ENCODE data around the gene NDUFAF8. TPM values are rescaled to one million over a fixed set of nuclear protein-coding genes. Genes with fewer than 3 reads are reported as not detected.

The NDUFAF8 gene
- total RNA-seq, 1 donor from 2014 or later, result 77.0 TPM

- no peak for DNase-seq (ENCODE audit: low spot score)
These were observed 34.8 kb downstream of the NDUFAF8 start for GRCh38 chr17:81273698-81274470.

GRCh38 chr17:81274471-81274855 is 35.3 kb downstream of the NDUFAF8 start:
- DNase-seq (ENCODE audit: low spot score), result no peak

GRCh38 chr17:81276781-81277180 is 37.7 kb downstream of the NDUFAF8 start:
- no peak for DNase-seq (ENCODE audit: low spot score)

- DNase-seq (ENCODE audit: low spot score), result no peak
These were observed 38.3 kb downstream of the NDUFAF8 start for GRCh38 chr17:81277421-81277820.

GRCh38 chr17:81277946-81278693 is 39.0 kb downstream of the NDUFAF8 start:
- DNase-seq (ENCODE audit: low spot score), result no peak

- DNase-seq (ENCODE audit: low spot score), result no peak
These were observed 39.7 kb downstream of the NDUFAF8 start for GRCh38 chr17:81278831-81279230.

- DNase-seq (ENCODE audit: low spot score), result no peak
These were observed 40.5 kb downstream of the NDUFAF8 start for GRCh38 chr17:81279278-81280275.

GRCh38 chr17:81280571-81280970 is 41.5 kb downstream of the NDUFAF8 start:
- DNase-seq (ENCODE audit: low spot score), result no peak

- DNase-seq (ENCODE audit: low spot score), result no peak
These were observed 43.0 kb downstream of the NDUFAF8 start for GRCh38 chr17:81282141-81282540.

- no peak for DNase-seq (ENCODE audit: low spot score)
These were observed 43.8 kb downstream of the NDUFAF8 start for GRCh38 chr17:81282876-81283275.

GRCh38 chr17:81285179-81285878 is 46.2 kb downstream of the NDUFAF8 start:
- peak; percentile 61 for DNase-seq (ENCODE audit: low spot score)

- DNase-seq (ENCODE audit: low spot score), result no peak
These were observed 46.8 kb downstream of the NDUFAF8 start for GRCh38 chr17:81285894-81286293.

GRCh38 chr17:81286491-81287145 is 47.5 kb downstream of the NDUFAF8 start:
- DNase-seq (ENCODE audit: low spot score), result no peak

GRCh38 chr17:81287152-81287551 is 48.0 kb downstream of the NDUFAF8 start:
- no peak for DNase-seq (ENCODE audit: low spot score)

GRCh38 chr17:81287741-81288430 is 48.8 kb downstream of the NDUFAF8 start:
- no peak for DNase-seq (ENCODE audit: low spot score)

GRCh38 chr17:81288715-81289114 is 49.6 kb downstream of the NDUFAF8 start:
- no peak for DNase-seq (ENCODE audit: low spot score)

GRCh38 chr17:81289627-81290026 is 50.5 kb downstream of the NDUFAF8 start:
- no peak for DNase-seq (ENCODE audit: low spot score)

- DNase-seq (ENCODE audit: low spot score), result no peak
These were observed 51.1 kb downstream of the NDUFAF8 start for GRCh38 chr17:81290230-81290629.
